Caco-2 (cell line): ENCODE data around the gene EXOC6B. TPM values are rescaled to one million over a fixed set of nuclear protein-coding genes. Genes with fewer than 3 reads are reported as not detected.
A peak's percentile ranks its signal among the peaks of the same experiment; 100 is the strongest.

Experiments used
- BruUV-seq: library from RNA; stranded (reverse); fragments of 400-500 nt; replicated peaks from 2 replicates; lab custom pipeline; 2021; lab: Mats Ljungman, UMichigan
- CTCF ChIA-PET: fragments of 300-600 bp; sonication (Branson Sonifier 250); formaldehyde crosslinking; loops from one replicate; lab custom pipeline; 2022; ENCODE audit warnings: antibody characterized with exemption; lab: Charles Lee
- POLR2A ChIA-PET: fragments of 300-600 bp; sonication (Branson Sonifier 250); formaldehyde crosslinking; loops from one replicate; lab custom pipeline; 2022; ENCODE audit warnings: antibody characterized with exemption; lab: Charles Lee
- DNase-seq, 2 experiments: peaks; one replicate each; pipeline versions ENCODE4 v3.0.0 to v3.0.0-alpha.2; 2020 to 2022
- H3K27me3 ChIP-seq: replicated peaks from 2 replicates; pipeline ENCODE4 v1.6.0; 2011; ENCODE audit warnings: low read length; ENCODE audit not compliant: control insufficient read depth, insufficient read depth
- H3K36me3 ChIP-seq: 2 replicates; pipeline ENCODE4 v1.5.1; 2011; ENCODE audit warnings: low read length; ENCODE audit not compliant: control insufficient read depth, insufficient read depth
- H3K4me1 ChIP-seq: fragments of 250-450 bp; sonication (Bioruptor Pico); 2 replicates; pipeline ENCODE4 v1.5.1; 2020; ENCODE audit warnings: mild to moderate bottlenecking
- H3K4me3 ChIP-seq: 2 replicates; pipeline ENCODE4 v1.5.1; 2011; ENCODE audit warnings: low read depth, mild to moderate bottlenecking, control low read depth, low read length
- H3K9me3 ChIP-seq: fragments of 250-450 bp; sonication (Bioruptor Pico); 2 replicates; pipeline ENCODE4 v1.5.1; 2020; ENCODE audit warnings: mild to moderate bottlenecking, moderate library complexity
- H3K27ac Mint-ChIP-seq: one replicate; pipeline ENCODE4 v1.8.0; 2022; ENCODE audit warnings: mixed read lengths; ENCODE audit not compliant: unreplicated experiment
- H3K27me3 Mint-ChIP-seq: one replicate; pipeline ENCODE4 v1.8.0; 2022; ENCODE audit warnings: mixed read lengths; ENCODE audit not compliant: insufficient read depth, unreplicated experiment
- H3K36me3 Mint-ChIP-seq: one replicate; pipeline ENCODE4 v1.8.0; 2022; ENCODE audit warnings: mild to moderate bottlenecking, mixed read lengths; ENCODE audit not compliant: insufficient read depth, unreplicated experiment
- H3K4me1 Mint-ChIP-seq: one replicate; pipeline ENCODE4 v1.8.0; 2022; ENCODE audit warnings: low read depth, mixed read lengths; ENCODE audit not compliant: unreplicated experiment
- H3K4me3 Mint-ChIP-seq: one replicate; pipeline ENCODE4 v1.8.0; 2022; ENCODE audit warnings: mild to moderate bottlenecking, moderate library complexity, mixed read lengths; ENCODE audit not compliant: unreplicated experiment
- H3K9me3 Mint-ChIP-seq: one replicate; pipeline ENCODE4 v1.8.0; 2022; ENCODE audit warnings: mixed read lengths; ENCODE audit not compliant: unreplicated experiment
- CTCF ChIP-seq, 2 experiments: fragments of 200-600 bp in 1 of 2; IDR thresholded peaks; 1 replicate in 1 of 2; 2 replicates in 1 of 2; pipeline versions ENCODE4 v1.5.1 to v1.8.0; 2011 to 2022; ENCODE audit warnings: antibody characterized with exemption in 1 of 2, control low read depth in 1 of 2, inconsistent platforms in 1 of 2, low read depth in 1 of 2, low read length in 1 of 2, mild to moderate bottlenecking in 1 of 2, moderate library complexity in 1 of 2; ENCODE audit not compliant: insufficient read depth in 1 of 2, severe bottlenecking in 1 of 2, unreplicated experiment in 1 of 2
- intact Hi-C: fragments of 100-400 bp; cut with micrococcal nuclease; formaldehyde crosslinking; loops from one replicate; pipeline ENCODE4 v1.10.0; 2022; ENCODE audit not compliant: unreplicated experiment
- total RNA-seq: library from RNA; stranded (reverse); gene quantifications from 2 replicates; pipeline ENCODE4 v1.2.3, GENCODE V29; 2022

Gene EXOC6B
- total RNA-seq, 1 experiment from 2014 or later: 36.1 TPM

GRCh38 chr2:72386288-72386687, 439.5 kb downstream of the EXOC6B start:
- H3K27me3 ChIP-seq: no peaks in the 10 kb centered on the region
- Mint-ChIP-seq H3K4me3 (no peak overlapping the region), H3K9me3 (peaks cover 38% of the 10 kb centered on the region), H3K27me3 (no peaks in the 10 kb centered on the region), H3K36me3 (no peaks in the 10 kb centered on the region), H3K4me1 (no peaks in the 10 kb centered on the region), H3K27ac (no peak overlapping the region)
- ChIA-PET POLR2A (no interaction called here), CTCF (no interaction called here)
- H3K9me3 ChIP-seq: no peaks in the 10 kb centered on the region; the same call in none of the 2 replicates
- no peak for TF ChIP-seq CTCF (IDR thresholded peaks at IDR 0.05; ENCODE audit: insufficient read depth in 1 of 2, low read depth in 1 of 2, low read length in 1 of 2, severe bottlenecking in 1 of 2, unreplicated experiment in 1 of 2)
- H3K4me1 ChIP-seq: no peaks in the 10 kb centered on the region
- H3K36me3 ChIP-seq: no peaks in the 10 kb centered on the region
- intact Hi-C loops: no loop called here
- no peak overlapping the region for H3K4me3 ChIP-seq
- peak in 1 of 2 experiments; percentile 7 for DNase-seq
- BruUV-seq: no TSS peak

GRCh38 chr2:72378753-72379348, 447.0 kb downstream of the EXOC6B start:
- H3K36me3 Mint-ChIP-seq: peaks cover 5% of the 10 kb centered on the region
- no peak overlapping the region for H3K27ac Mint-ChIP-seq
- Histone ChIP-seq H3K36me3 (no peaks in the 10 kb centered on the region), H3K27me3 (no peaks in the 10 kb centered on the region), H3K4me1 (no peaks in the 10 kb centered on the region), H3K4me3 (no peak overlapping the region), H3K9me3 (no peaks in the 10 kb centered on the region)
- H3K27me3 Mint-ChIP-seq: no peaks in the 10 kb centered on the region
- intact Hi-C loops: no loop called here
- peaks cover 6% of the 10 kb centered on the region for H3K9me3 Mint-ChIP-seq
- no peak for DNase-seq
- TF ChIP-seq CTCF (IDR thresholded peaks at IDR 0.05; ENCODE audit: insufficient read depth in 1 of 2, low read depth in 1 of 2, low read length in 1 of 2, severe bottlenecking in 1 of 2, unreplicated experiment in 1 of 2): no peak
- no peak overlapping the region for H3K4me3 Mint-ChIP-seq
- CTCF ChIA-PET: no interaction called here
- BruUV-seq: no TSS peak
- H3K4me1 Mint-ChIP-seq: peaks cover 7% of the 10 kb centered on the region
- POLR2A ChIA-PET: no interaction called here

GRCh38 chr2:72367530-72368225, 458.2 kb downstream of the EXOC6B start:
- POLR2A ChIA-PET: interaction anchor here (0.8 kb wide), 1 partner anchor 10 kb away, joined by 3 read pairs; no protein-coding TSS in a partner anchor
- Histone ChIP-seq H3K4me1 (no peaks in the 10 kb centered on the region), H3K4me3 (no peak overlapping the region), H3K27me3 (no peaks in the 10 kb centered on the region), H3K36me3 (no peaks in the 10 kb centered on the region; the same call in 1 of the 2 replicates), H3K9me3 (no peaks in the 10 kb centered on the region)
- Mint-ChIP-seq H3K4me3 (no peak overlapping the region), H3K27ac (no peak overlapping the region), H3K9me3 (peaks cover 17% of the 10 kb centered on the region), H3K36me3 (no peaks in the 10 kb centered on the region), H3K27me3 (no peaks in the 10 kb centered on the region), H3K4me1 (peaks cover 7% of the 10 kb centered on the region)
- BruUV-seq: no TSS peak
- peak in 1 of 2 experiments; percentile 7 for TF ChIP-seq CTCF (IDR thresholded peaks at IDR 0.05; ENCODE audit: insufficient read depth in 1 of 2, low read depth in 1 of 2, low read length in 1 of 2, severe bottlenecking in 1 of 2, unreplicated experiment in 1 of 2)
- CTCF ChIA-PET: interaction anchor here (0.6 to 1.3 kb wide), 2 partner anchors 42 to 212 kb away, joined by 5 to 9 read pairs; no protein-coding TSS in a partner anchor
- intact Hi-C loops: no loop called here
- peak; percentile 64 to 65 for DNase-seq
